Ovary (tissue), 3 donors: ENCODE results near the gene NINL.

ENCODE experiments used
- POLR2A ChIP-seq: fragments of 450-650 bp; IDR thresholded peaks from one replicate; pipeline ENCODE4 v1.6.1; 2017; ENCODE audit warnings: antibody characterized with exemption, mild to moderate bottlenecking, moderate library complexity
- TF ChIP-seq, protein P1 (sequence below), 3 donors: fragments of 450-650 bp in 2 of 3; fragments of 200-600 bp in 1 of 3; IDR thresholded peaks; one replicate each; pipeline versions ENCODE4 v1.5.1 to v1.8.0; 2016 to 2022; ENCODE audit warnings: antibody characterized with exemption in 3 of 3, mild to moderate bottlenecking in 1 of 3
- donor health status: DM: no; HTN: no; CAD: no.

GRCh38 chr20:25551413-25552215, 33.7 kb downstream of the NINL start:
- TF ChIP-seq, protein P1, sequence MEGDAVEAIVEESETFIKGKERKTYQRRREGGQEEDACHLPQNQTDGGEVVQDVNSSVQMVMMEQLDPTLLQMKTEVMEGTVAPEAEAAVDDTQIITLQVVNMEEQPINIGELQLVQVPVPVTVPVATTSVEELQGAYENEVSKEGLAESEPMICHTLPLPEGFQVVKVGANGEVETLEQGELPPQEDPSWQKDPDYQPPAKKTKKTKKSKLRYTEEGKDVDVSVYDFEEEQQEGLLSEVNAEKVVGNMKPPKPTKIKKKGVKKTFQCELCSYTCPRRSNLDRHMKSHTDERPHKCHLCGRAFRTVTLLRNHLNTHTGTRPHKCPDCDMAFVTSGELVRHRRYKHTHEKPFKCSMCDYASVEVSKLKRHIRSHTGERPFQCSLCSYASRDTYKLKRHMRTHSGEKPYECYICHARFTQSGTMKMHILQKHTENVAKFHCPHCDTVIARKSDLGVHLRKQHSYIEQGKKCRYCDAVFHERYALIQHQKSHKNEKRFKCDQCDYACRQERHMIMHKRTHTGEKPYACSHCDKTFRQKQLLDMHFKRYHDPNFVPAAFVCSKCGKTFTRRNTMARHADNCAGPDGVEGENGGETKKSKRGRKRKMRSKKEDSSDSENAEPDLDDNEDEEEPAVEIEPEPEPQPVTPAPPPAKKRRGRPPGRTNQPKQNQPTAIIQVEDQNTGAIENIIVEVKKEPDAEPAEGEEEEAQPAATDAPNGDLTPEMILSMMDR (IDR thresholded peaks at IDR 0.05), result no peak
- TF ChIP-seq POLR2A, result no peak
